ENCODE data around the gene ADGRF5.

ADGRF5 gene

GRCh38 chr6:46894433-46894832, 27.3 kb downstream of the ADGRF5 start:
- no peak for DNase-seq (ENCODE audit: low spot score)
- TF ChIP-seq CTCF (IDR thresholded peaks at IDR 0.05; ENCODE audit: extremely low read depth, missing control alignments) = no peak

GRCh38 chr6:46893648-46894047, 28.1 kb downstream of the ADGRF5 start:
- no peak for DNase-seq (ENCODE audit: low spot score)
- TF ChIP-seq CTCF (IDR thresholded peaks at IDR 0.05; ENCODE audit: extremely low read depth, missing control alignments) = no peak

- TF ChIP-seq CTCF (IDR thresholded peaks at IDR 0.05; ENCODE audit: extremely low read depth, missing control alignments) = no peak
- no peak for DNase-seq (ENCODE audit: low spot score)
Observed at GRCh38 chr6:46891252-46891795, 30.4 kb downstream of the ADGRF5 start.

GRCh38 chr6:46888578-46888977, 33.2 kb downstream of the ADGRF5 start:
- no peak for DNase-seq (ENCODE audit: low spot score)
- TF ChIP-seq CTCF (IDR thresholded peaks at IDR 0.05; ENCODE audit: extremely low read depth, missing control alignments) = no peak

- DNase-seq (ENCODE audit: low spot score) = no peak
- no peak for TF ChIP-seq CTCF (IDR thresholded peaks at IDR 0.05; ENCODE audit: extremely low read depth, missing control alignments)
Observed at GRCh38 chr6:46888031-46888430, 33.7 kb downstream of the ADGRF5 start.

- DNase-seq (ENCODE audit: low spot score) = no peak
- TF ChIP-seq CTCF (IDR thresholded peaks at IDR 0.05; ENCODE audit: extremely low read depth, missing control alignments) = no peak
Observed at GRCh38 chr6:46882645-46883044, 39.1 kb downstream of the ADGRF5 start.

- no peak for TF ChIP-seq CTCF (IDR thresholded peaks at IDR 0.05; ENCODE audit: extremely low read depth, missing control alignments)
- DNase-seq (ENCODE audit: low spot score) = no peak
Observed at GRCh38 chr6:46879003-46879402, 42.7 kb downstream of the ADGRF5 start.

Measured in GM20000 (cell line).